CD8-positive, alpha-beta memory T cell (primary cell): ENCODE data around the gene ZMYND8. TPM values are rescaled to one million over a fixed set of nuclear protein-coding genes. Genes with fewer than 3 reads are reported as not detected.

Experiments
- CTCF ChIA-PET: fragments of 350-600 bp; sonication (Branson Sonifier 250); formaldehyde crosslinking; loops from one replicate; lab custom pipeline; 2021; ENCODE audit warnings: antibody characterized with exemption; lab: Charles Lee
- POLR2A ChIA-PET: fragments of 350-600 bp; sonication (Branson Sonifier 250); formaldehyde crosslinking; loops from one replicate; lab custom pipeline; 2021; ENCODE audit warnings: antibody characterized with exemption; lab: Charles Lee
- DNase-seq, 5 donors: peaks; one replicate each; pipeline versions ENCODE4 v3.0.0 to v3.0.0-alpha.2; 2020 to 2022; ENCODE audit warnings: mixed read lengths in 1 of 5
- H3K27ac ChIP-seq: one replicate; pipeline ENCODE4 v1.7.0; 2013; ENCODE audit warnings: low read depth, mild to moderate bottlenecking, low read length, moderate library complexity
- H3K27me3 ChIP-seq: 2 replicates; pipeline ENCODE4 v1.7.0; 2013; ENCODE audit warnings: low read length, mild to moderate bottlenecking; ENCODE audit not compliant: insufficient read depth, poor library complexity, severe bottlenecking
- H3K36me3 ChIP-seq: 2 replicates; pipeline ENCODE4 v1.7.0; 2013; ENCODE audit warnings: mild to moderate bottlenecking, low read length, moderate library complexity; ENCODE audit not compliant: insufficient read depth
- H3K4me1 ChIP-seq: 2 replicates; pipeline ENCODE4 v1.7.0; 2013; ENCODE audit warnings: mild to moderate bottlenecking, low read length, moderate library complexity; ENCODE audit not compliant: insufficient read depth
- H3K4me3 ChIP-seq: 2 replicates; pipeline ENCODE4 v1.7.0; 2013; ENCODE audit warnings: mild to moderate bottlenecking, low read length
- H3K9me3 ChIP-seq: 2 replicates; pipeline ENCODE4 v1.7.0; 2013; ENCODE audit warnings: mild to moderate bottlenecking, low read length
- H3K27ac Mint-ChIP-seq, 8 donors: one replicate each; pipeline ENCODE4 v1.8.0; 2020 to 2021; ENCODE audit warnings: mixed read lengths in 8 of 8, mild to moderate bottlenecking in 6 of 8, inconsistent platforms in 3 of 8, moderate library complexity in 3 of 8
- H3K27me3 Mint-ChIP-seq, 2 donors: one replicate each; pipeline ENCODE4 v1.8.0; 2020 to 2021; ENCODE audit warnings: mixed read lengths in 2 of 2, mild to moderate bottlenecking in 1 of 2, moderate library complexity in 1 of 2
- H3K36me3 Mint-ChIP-seq, 3 donors: one replicate each; pipeline ENCODE4 v1.8.0; 2020 to 2021; ENCODE audit warnings: mixed read lengths in 3 of 3, inconsistent platforms in 1 of 3, mild to moderate bottlenecking in 1 of 3
- H3K4me1 Mint-ChIP-seq, 3 donors: one replicate each; pipeline ENCODE4 v1.8.0; 2020 to 2021; ENCODE audit warnings: mixed read lengths in 3 of 3, inconsistent platforms in 1 of 3, mild to moderate bottlenecking in 1 of 3
- H3K4me3 Mint-ChIP-seq, 7 donors: one replicate each; pipeline ENCODE4 v1.8.0; 2020 to 2021; ENCODE audit warnings: mixed read lengths in 7 of 7, mild to moderate bottlenecking in 6 of 7, moderate library complexity in 4 of 7, inconsistent platforms in 2 of 7
- H3K9me3 Mint-ChIP-seq, 5 donors: one replicate each; pipeline ENCODE4 v1.8.0; 2020 to 2022; ENCODE audit warnings: mixed read lengths in 5 of 5, mild to moderate bottlenecking in 3 of 5, moderate library complexity in 2 of 5, inconsistent platforms in 1 of 5
- polyA plus RNA-seq: library from polyadenylated mRNA; unstranded; fragments of 300-500 nt; fragmentation: Illumina TruSeq; gene quantifications from one replicate; pipeline ENCODE4 v1.2.3, GENCODE V29; 2021
- total RNA-seq, 2 experiments: library from RNA; stranded (reverse); gene quantifications; one replicate each; pipeline ENCODE4 v1.2.3, GENCODE V29; 2021

Gene ZMYND8
- total and polyA plus RNA-seq, 3 experiments from 2014 or later: 20.9 to 30.7 (median 25.8) TPM

DNA sequence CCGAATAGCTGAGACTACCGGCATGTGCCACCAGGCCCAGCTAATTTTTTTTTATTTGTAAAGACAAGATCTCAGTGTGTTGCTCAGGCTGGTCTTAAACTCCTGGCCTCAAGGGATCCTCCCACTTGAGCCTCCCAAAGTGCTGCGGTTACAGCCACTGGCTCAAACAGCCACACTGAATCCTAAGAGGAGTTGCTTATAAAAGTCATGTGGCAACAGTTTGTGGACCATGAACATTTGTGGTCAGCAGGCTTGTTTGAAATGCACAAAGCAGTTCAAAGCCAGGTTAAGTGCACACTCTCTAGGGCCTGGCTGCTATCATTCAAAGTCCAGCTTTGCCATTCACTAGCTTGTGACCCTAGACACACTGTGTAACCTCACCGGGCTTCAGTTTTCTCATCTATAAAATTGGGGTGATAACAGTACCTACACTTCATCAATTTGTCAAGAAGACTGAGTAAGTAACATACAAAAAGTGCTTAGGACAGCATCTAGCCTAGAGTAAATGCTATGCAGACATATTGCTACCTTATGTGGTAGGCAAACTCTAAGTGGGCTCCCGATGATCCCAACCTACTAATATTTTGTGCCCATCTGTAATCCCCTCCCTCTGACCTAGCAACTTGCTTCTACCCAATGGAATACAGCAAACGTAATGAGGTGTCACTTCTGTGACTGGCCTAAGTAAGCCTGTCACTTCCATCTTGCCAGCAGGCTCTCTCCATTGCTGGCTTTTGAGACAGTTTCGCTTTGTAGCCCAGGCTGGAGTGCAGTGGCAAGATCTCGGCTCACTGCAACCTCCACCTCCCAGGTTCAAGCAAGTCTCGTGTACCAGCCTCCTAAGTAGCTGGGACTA lies 122.9 kb downstream of the ZMYND8 start:
- DNase-seq: no peak
- Histone ChIP-seq H3K4me1 (no peaks in the 10 kb centered on the region), H3K4me3 (no peak overlapping the region), H3K27ac (no peak overlapping the region), H3K36me3 (peaks cover 56% of the 10 kb centered on the region), H3K27me3 (no peaks in the 10 kb centered on the region), H3K9me3 (no peaks in the 10 kb centered on the region)
- POLR2A ChIA-PET: no interaction called here
- H3K4me3 Mint-ChIP-seq: no peak overlapping the region
- H3K36me3 Mint-ChIP-seq: peaks cover 5 to 86% (median 17%) of the 10 kb centered on the region in 3 donors
- CTCF ChIA-PET: no interaction called here
- H3K9me3 Mint-ChIP-seq: no peaks in the 10 kb centered on the region
- H3K27me3 Mint-ChIP-seq: no peaks in the 10 kb centered on the region
- peak overlapping the region in 1 of 8 donors; percentile 82 for H3K27ac Mint-ChIP-seq
- H3K4me1 Mint-ChIP-seq: no peaks in the 10 kb centered on the region

DNA sequence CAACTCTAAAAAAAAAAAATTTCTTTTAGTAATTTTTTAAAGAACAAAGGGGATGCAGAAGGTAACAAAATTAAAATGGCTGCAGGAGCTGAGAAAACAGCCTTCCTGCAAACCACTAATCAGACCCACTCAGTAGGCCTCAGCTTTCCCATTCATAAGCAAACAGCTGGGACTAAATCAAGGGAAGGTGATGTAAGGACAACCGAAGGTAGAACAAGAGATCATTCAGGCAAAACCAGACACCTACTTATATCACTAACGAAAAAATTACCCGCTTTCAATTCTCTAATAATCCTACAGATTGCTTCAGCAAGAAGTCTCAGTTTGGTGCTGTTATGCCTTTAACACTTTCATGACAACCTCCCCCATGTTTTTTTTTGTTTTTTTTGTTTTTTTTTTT lies 124.0 kb downstream of the ZMYND8 start:
- ChIA-PET CTCF (interaction anchor here (1.1 to 1.2 kb wide), 2 partner anchors 10 to 152 kb away, joined by 4 read pairs; no protein-coding TSS in a partner anchor), POLR2A (no interaction called here)
- peaks cover 5 to 85% (median 13%) of the 10 kb centered on the region in 3 donors for H3K36me3 Mint-ChIP-seq
- Histone ChIP-seq H3K27me3 (no peaks in the 10 kb centered on the region), H3K27ac (no peak overlapping the region), H3K36me3 (peaks cover 48% of the 10 kb centered on the region), H3K4me3 (no peak overlapping the region), H3K4me1 (no peaks in the 10 kb centered on the region), H3K9me3 (no peaks in the 10 kb centered on the region)
- H3K27ac Mint-ChIP-seq: peak overlapping the region in 3 of 8 donors; percentile 9 to 57 (median 15)
- H3K27me3 Mint-ChIP-seq: no peaks in the 10 kb centered on the region
- H3K9me3 Mint-ChIP-seq: no peaks in the 10 kb centered on the region
- DNase-seq: no peak
- H3K4me1 Mint-ChIP-seq: no peaks in the 10 kb centered on the region
- H3K4me3 Mint-ChIP-seq: no peak overlapping the region

DNA sequence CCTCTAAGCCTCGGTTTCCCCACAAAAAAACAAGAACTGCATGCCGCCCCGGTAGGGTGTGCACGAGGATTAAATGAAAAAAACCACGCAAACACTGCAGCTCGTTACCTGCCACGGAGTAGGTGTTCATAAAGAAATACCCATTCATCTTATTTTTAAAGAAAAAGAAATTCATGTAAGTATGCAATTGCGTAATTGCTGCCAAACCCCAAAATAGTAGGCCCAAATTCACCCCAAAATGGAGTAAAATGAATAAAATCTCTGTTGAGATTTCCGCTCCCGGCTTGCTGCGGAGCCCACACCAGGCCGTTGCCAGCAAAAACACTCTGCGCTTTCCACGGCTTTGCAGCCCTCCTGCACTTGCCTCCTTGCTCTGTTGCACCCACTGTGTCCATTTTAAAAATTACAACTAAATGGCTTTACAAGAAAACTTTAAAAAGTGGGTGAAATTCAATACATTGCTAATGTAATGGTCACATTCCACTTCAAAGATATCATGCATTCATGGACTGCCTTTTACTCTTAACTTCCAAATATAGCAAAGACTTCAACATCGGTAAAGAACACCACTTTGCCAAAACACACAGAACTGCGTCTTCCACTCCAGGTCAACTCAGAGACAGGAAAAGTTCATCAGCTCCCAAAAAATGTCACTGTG lies 125.0 kb downstream of the ZMYND8 start:
- peaks cover 53% of the 10 kb centered on the region for H3K36me3 ChIP-seq
- H3K4me3 Mint-ChIP-seq: no peak overlapping the region

DNA sequence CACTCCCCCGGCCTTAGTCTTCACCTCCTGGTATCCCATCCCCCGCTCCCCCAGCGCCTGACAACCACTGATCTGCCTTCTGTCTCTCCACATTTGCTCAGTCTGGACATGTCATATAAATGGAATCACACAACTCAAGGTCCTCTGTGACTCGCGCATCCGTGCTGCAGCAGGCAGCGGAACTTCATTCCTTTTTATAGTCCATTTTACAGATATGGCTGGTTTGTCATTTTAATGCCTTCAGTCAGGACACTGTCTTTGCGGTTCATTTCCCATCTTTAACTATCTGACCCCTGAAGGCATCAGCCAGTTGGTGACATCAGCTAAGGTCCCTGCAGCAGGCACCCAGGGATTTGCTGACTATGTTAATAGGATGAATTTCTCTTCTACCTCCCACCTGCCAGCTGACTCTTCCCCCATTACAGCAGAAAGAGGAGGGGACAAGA lies 125.7 kb downstream of the ZMYND8 start:
- H3K4me3 Mint-ChIP-seq: no peak overlapping the region
- CTCF ChIA-PET: no interaction called here
- H3K27me3 Mint-ChIP-seq: no peaks in the 10 kb centered on the region
- peak overlapping the region in 2 of 8 donors; percentile 9 to 82 for H3K27ac Mint-ChIP-seq
- no peaks in the 10 kb centered on the region for H3K27me3 ChIP-seq
- peaks cover 5 to 86% (median 15%) of the 10 kb centered on the region in 3 donors for H3K36me3 Mint-ChIP-seq
- no peak for DNase-seq
- H3K9me3 Mint-ChIP-seq: no peaks in the 10 kb centered on the region
- H3K27ac ChIP-seq: no peak overlapping the region
- H3K9me3 ChIP-seq: no peaks in the 10 kb centered on the region
- POLR2A ChIA-PET: no interaction called here
- H3K4me3 ChIP-seq: no peak overlapping the region
- H3K4me1 ChIP-seq: no peaks in the 10 kb centered on the region
- peaks cover 46% of the 10 kb centered on the region for H3K36me3 ChIP-seq
- no peaks in the 10 kb centered on the region for H3K4me1 Mint-ChIP-seq

More for the DNA sequence above, 125.0 kb downstream of the ZMYND8 start:
- Histone ChIP-seq H3K27ac (no peak overlapping the region), H3K27me3 (no peaks in the 10 kb centered on the region), H3K4me1 (no peaks in the 10 kb centered on the region), H3K9me3 (no peaks in the 10 kb centered on the region), H3K4me3 (no peak overlapping the region)
- peaks cover 5 to 86% (median 16%) of the 10 kb centered on the region in 3 donors for H3K36me3 Mint-ChIP-seq
- no peak for DNase-seq
- ChIA-PET POLR2A (no interaction called here), CTCF (interaction anchor here (1.1 to 1.2 kb wide), 2 partner anchors 9 to 153 kb away, joined by 4 read pairs; no protein-coding TSS in a partner anchor)
- no peaks in the 10 kb centered on the region for H3K9me3 Mint-ChIP-seq
- H3K4me1 Mint-ChIP-seq: no peaks in the 10 kb centered on the region
- peak overlapping the region in 1 of 8 donors; percentile 82 for H3K27ac Mint-ChIP-seq
- H3K27me3 Mint-ChIP-seq: no peaks in the 10 kb centered on the region

DNA sequence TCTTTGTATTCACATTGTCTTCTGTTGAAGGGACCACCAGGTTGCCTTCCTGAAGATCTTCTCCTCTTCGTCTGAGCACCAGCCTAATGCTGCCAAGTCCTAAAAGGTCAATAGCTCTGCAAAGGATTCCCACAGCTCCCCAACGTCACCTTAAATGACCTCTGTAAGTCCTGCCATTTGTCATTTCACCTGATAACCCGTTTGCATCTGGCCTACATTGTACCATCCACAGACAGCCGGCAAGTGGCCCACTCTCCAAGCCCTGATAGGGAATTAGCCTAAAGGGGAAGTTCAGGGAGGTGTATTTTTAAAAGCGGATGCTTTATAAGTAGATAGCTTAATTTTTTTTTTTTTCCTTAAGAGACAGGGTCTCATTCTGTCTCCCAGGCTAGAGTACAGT lies 127.8 kb downstream of the ZMYND8 start:
- peak overlapping the region in 2 of 8 donors; percentile 22 to 60 for H3K27ac Mint-ChIP-seq
- no peaks in the 10 kb centered on the region for H3K27me3 Mint-ChIP-seq
- Histone ChIP-seq H3K4me1 (no peaks in the 10 kb centered on the region), H3K9me3 (no peaks in the 10 kb centered on the region), H3K27me3 (no peaks in the 10 kb centered on the region), H3K4me3 (no peak overlapping the region), H3K27ac (no peak overlapping the region), H3K36me3 (peaks cover 47% of the 10 kb centered on the region)
- no peak for DNase-seq
- H3K36me3 Mint-ChIP-seq: peaks cover 11 to 84% (median 23%) of the 10 kb centered on the region in 3 donors
- no peak overlapping the region for H3K4me3 Mint-ChIP-seq
- no peaks in the 10 kb centered on the region for H3K4me1 Mint-ChIP-seq
- POLR2A ChIA-PET: no interaction called here
- CTCF ChIA-PET: interaction anchor here (1.7 to 2.8 kb wide), 3 partner anchors 7 to 155 kb away, joined by 3 to 9 read pairs (median 5); no protein-coding TSS in a partner anchor
- H3K9me3 Mint-ChIP-seq: no peaks in the 10 kb centered on the region

DNA sequence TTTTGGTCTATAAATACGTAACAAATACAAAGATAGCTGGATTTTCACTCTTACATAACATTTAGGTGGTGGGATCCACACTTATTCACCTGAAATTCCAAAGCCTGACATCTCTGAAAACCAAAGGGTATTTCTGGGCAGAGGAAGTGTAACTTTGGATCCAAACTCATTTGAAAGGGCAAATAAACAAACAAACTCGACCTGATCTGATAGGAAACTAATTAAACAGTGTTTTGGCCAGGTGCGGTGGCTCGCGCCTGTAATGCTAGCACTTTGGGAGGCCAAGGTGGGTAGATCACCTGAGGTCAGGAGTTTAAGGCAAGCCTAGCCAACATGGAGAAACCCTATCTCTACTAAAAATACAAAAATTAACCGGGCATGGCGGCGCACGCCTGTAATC lies 128.9 kb downstream of the ZMYND8 start:
- Mint-ChIP-seq H3K4me3 (no peak overlapping the region), H3K9me3 (no peaks in the 10 kb centered on the region), H3K4me1 (peaks cover 0 to under 1% (median 0%) of the 10 kb centered on the region in 3 donors), H3K27me3 (no peaks in the 10 kb centered on the region), H3K36me3 (peaks cover 11 to 80% (median 27%) of the 10 kb centered on the region in 3 donors), H3K27ac (peak overlapping the region in 1 of 8 donors; percentile 17)
- Histone ChIP-seq H3K9me3 (no peaks in the 10 kb centered on the region), H3K27me3 (no peaks in the 10 kb centered on the region), H3K4me1 (no peaks in the 10 kb centered on the region), H3K27ac (no peak overlapping the region), H3K4me3 (no peak overlapping the region), H3K36me3 (peaks cover 48% of the 10 kb centered on the region)
- ChIA-PET POLR2A (no interaction called here), CTCF (interaction anchor here (2.8 kb wide), 1 partner anchor 156 kb away, joined by 9 read pairs; no protein-coding TSS in a partner anchor)
- DNase-seq: no peak

DNA sequence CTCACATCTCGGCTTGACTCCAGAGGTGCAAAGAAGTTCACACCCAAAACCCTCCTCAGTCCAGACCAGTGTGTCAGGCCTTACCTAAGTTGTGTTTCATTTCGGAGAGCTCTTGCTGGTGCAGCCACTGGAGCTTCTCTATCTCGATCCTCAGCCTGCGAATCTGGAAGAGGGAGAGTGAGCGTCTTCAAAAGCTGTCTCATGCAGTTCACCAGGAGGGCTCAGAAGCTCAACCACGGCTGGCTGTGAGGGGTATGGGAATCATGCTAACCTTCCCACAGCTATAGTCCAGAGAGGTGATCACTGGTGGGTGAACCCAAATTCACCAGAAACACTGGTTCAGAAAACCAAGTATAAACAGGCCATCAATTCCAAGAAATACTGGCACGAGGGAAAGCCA lies 129.4 kb downstream of the ZMYND8 start:
- Mint-ChIP-seq H3K4me3 (no peak overlapping the region), H3K36me3 (peaks cover 11 to 83% (median 32%) of the 10 kb centered on the region in 3 donors), H3K4me1 (peaks cover 0 to 5% (median 1%) of the 10 kb centered on the region in 3 donors), H3K27ac (peak overlapping the region in 2 of 8 donors; percentile 14 to 71), H3K9me3 (no peaks in the 10 kb centered on the region), H3K27me3 (no peaks in the 10 kb centered on the region)
- Histone ChIP-seq H3K4me3 (no peak overlapping the region), H3K9me3 (no peaks in the 10 kb centered on the region), H3K27ac (no peak overlapping the region), H3K4me1 (no peaks in the 10 kb centered on the region), H3K36me3 (peaks cover 50% of the 10 kb centered on the region), H3K27me3 (no peaks in the 10 kb centered on the region)
- ChIA-PET CTCF (interaction anchor here (2.8 kb wide), 1 partner anchor 156 kb away, joined by 9 read pairs; no protein-coding TSS in a partner anchor), POLR2A (no interaction called here)
- no peak for DNase-seq
